Stimulated activated CD4-positive, alpha-beta T cell treated with anti-CD3 and anti-CD28 coated beads, Interleukin-1b, Interleukin-23, amount 100 ng/mL, for 48 hours (primary cell): ENCODE measurements around the gene HM13.
"Not testable (repeated sequence)": the region's sequence is repeated elsewhere in the genome, so short reads cannot be mapped to it uniquely, and the experiment has no call there.

Experiments used
- DNase-seq: peaks from one replicate; pipeline ENCODE4 v3.0.0-alpha.2; 2020

Gene HM13

GRCh38 chr20:31593221-31594001, 79.2 kb downstream of the HM13 start:
- DNase-seq = peak; percentile 64

GRCh38 chr20:31594002-31594557, 79.8 kb downstream of the HM13 start:
- DNase-seq = no peak

GRCh38 chr20:31594558-31595379, 80.5 kb downstream of the HM13 start:
- no peak for DNase-seq

GRCh38 chr20:31595380-31595653, 81.1 kb downstream of the HM13 start:
- no peak for DNase-seq

- no peak for DNase-seq
Measured at GRCh38 chr20:31595654-31596411, 81.6 kb downstream of the HM13 start.

DNA sequence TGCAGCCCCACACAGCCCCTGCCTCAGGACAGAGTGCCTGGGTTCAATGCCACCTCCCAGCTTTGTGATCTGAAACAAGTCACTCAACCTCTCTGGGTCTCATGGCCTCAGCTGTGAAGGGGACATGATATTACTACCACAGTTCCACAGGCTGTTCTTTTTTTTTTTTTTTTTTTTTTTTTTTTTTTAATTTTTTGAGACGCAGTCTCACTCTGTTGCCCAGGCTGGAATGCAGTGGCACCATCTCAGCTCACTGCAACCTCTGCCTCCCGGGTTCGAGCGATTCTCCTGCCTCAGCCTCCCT, 82.1 kb downstream of the HM13 start:
- DNase-seq = not testable (repeated sequence)

DNA sequence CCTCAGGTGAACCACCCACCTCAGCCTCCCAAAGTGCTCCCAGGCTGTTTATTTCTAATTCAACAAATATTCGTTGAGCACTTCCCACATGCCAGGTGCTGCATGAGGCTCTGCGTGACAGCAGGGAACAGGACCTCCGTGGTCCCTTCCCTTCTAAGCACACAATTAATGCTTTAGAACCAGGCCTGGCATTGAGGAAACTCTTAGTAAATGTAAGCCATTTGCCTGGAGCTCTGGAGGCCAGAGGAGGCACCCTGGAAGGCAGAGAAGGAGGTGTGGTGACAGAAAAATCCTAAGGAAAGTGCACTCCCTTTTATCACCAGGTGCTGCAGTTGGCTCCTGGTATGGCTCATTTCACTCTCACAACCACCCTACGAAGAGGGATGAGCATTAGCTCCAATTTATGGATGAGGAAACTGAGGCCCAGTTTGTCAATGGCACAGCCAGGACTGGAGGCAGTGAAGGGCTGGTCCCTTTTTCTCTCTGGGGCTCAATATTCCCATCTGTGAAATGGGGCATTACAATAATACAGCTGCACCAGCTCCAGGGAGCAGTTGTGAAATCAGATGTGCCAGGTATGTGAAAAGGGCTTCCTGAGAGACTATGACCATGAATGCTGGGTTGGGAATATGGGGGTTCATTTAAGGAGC, 82.7 kb downstream of the HM13 start:
- DNase-seq = no peak

DNA sequence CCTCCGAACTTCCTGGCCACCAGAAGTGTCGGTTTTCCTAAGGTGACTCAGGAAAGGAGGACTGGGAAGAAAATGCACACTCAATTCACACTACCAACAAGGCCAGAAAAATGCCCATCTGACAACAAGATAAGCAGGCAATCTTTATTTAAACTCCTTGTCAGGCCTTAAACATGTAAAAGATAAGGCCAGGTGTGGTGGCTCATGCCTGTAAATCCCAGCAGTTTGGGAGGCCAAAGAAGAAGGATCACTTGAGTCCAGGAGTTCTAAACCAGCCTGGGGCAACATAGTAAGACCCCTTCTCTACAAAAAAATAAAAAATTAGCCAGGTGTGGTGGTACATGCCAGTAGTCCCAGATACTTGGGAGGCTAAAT, 83.2 kb downstream of the HM13 start:
- DNase-seq = no peak

- no peak for DNase-seq
Measured at GRCh38 chr20:31602431-31602778, 88.2 kb downstream of the HM13 start.

GRCh38 chr20:31602779-31603441, 88.7 kb downstream of the HM13 start:
- peak; percentile 70 for DNase-seq

GRCh38 chr20:31603822-31604566, 89.8 kb downstream of the HM13 start:
- peak; percentile 78 for DNase-seq

DNA sequence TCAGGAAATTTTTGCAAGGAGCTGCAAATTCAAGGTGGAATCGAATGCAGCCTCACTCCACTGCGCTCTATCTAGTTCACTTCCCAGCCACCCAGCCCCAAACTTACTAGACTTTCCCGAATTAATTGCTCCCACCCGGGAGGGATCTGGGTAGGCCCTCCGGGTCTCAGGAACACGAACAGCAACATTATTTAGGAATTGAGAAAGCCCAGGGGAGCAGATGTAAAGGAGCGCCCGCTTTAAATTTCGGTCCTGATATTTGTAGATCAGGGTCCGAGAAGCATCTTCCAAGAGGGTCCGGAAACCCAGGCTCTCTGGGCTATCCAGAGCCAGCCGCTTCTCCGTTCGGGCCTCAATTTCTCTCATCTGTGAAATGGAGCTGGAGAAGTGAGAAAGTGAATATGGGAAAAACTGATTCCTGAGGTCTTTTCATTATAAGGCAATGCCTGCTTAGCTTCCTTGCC, 90.4 kb downstream of the HM13 start:
- DNase-seq = no peak

GRCh38 chr20:31605031-31605901, 91.0 kb downstream of the HM13 start, which contains the start of gene ID1:
Gene ID1 (plus strand): TSS chr20:31605289. CDS start chr20:31605388, 99 bp downstream.
- DNase-seq = peak; percentile 84

GRCh38 chr20:31605902-31606803, 91.9 kb downstream of the HM13 start:
- DNase-seq = no peak

GRCh38 chr20:31606804-31607639, 92.8 kb downstream of the HM13 start:
- no peak for DNase-seq

GRCh38 chr20:31607640-31608250, 93.5 kb downstream of the HM13 start:
- no peak for DNase-seq

- DNase-seq = no peak
Measured at GRCh38 chr20:31608251-31608945, 94.2 kb downstream of the HM13 start.
